Tibial nerve (tissue), 3 donors: ENCODE measurements around the gene ZNF366.

Experiments
- CTCF ChIP-seq, 5 experiments: fragments of 200-600 bp in 3 of 5; fragments of 450-650 bp in 2 of 5; sonication (generic) in 3 of 5; IDR thresholded peaks; one replicate each; pipeline ENCODE4 v1.5.1; 2016 to 2019; ENCODE audit warnings: antibody characterized with exemption in 5 of 5, mild to moderate bottlenecking in 3 of 5, moderate library complexity in 2 of 5
- POLR2A ChIP-seq, 2 donors: fragments of 450-650 bp; IDR thresholded peaks; one replicate each; pipeline ENCODE4 v1.6.1; 2017; ENCODE audit warnings: antibody characterized with exemption in 2 of 2, mild to moderate bottlenecking in 2 of 2, moderate library complexity in 2 of 2

- TF ChIP-seq POLR2A (IDR thresholded peaks at IDR 0.05) (no peak), CTCF (IDR thresholded peaks at IDR 0.05) (no peak)
Measured at GRCh38 chr5:72477644-72478043, 29.6 kb downstream of the ZNF366 start.
